Amygdala (tissue), 56 donors: ENCODE measurements around the gene STXBP6.

Experiments used
- DNase-seq, 56 donors: peaks; one replicate each; lab custom pipeline; 2025; lab: John Stamatoyannopoulos, UW

The STXBP6 gene

DNA sequence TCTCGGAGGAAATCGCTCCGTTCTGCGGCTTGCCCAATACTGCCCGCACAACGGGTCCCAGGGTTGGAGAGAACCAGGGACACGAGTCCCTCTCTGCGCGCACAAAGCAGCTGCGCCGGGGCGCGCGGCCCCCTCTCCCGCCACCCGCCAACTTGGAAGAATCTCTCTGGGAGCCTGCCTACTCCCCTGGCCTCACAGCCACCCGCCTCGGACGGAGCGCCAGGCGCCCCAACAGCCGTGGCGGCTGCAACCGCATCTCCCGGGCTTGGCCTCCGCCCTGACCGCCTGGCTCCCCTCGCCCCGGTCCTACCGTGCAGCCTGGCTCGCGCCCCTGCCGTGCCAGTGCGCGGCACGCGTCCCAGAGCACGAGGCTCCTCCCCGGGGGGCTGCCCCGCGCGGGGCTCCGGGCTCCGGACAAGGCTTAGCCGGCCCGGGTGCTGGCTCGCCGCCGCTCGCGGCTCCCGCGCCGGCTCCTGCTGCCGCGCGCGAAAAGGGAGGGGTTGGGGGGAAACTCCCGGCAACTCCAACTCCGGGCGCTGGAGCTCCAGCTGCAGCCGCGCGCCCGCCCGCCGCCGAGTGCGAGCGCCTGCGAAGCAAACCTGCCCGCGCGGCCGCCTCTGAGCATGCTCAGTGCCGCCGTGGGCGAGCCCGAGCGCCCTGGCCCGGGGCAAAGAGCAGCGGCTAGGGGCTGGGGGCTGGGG, at the start of gene STXBP6:
Gene STXBP6 (minus strand): TSS at position 580 of the 701 bp plus-strand sequence. CDS start 75,329 bp downstream, outside the sequence.
- DNase-seq = peak in 53 of 56 donors; percentile 35 to 87 (median 74)

DNA sequence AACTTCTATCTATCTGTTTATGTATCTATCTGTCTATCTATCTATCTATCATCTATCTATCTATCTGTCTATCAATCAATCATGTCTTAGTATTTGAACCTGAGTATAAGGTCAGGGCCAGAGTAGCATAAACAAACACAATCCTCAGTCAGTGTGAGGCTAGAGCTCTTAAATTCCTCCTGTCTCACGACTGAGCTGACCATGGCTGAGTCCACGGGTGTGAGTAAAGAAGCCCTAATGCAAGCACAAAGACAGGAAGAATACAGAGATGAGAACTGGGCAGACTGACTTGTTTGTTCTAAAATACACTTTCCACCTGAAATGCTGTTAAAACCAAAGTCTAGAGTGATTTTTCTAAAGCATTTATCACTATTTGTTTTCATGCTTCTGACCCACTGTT, 47.2 kb upstream of the STXBP6 start:
- no peak for DNase-seq

- no peak for DNase-seq
Observed at GRCh38 chr14:25095736-25096437, 45.9 kb upstream of the STXBP6 start.

GRCh38 chr14:25094171-25094907, 44.4 kb upstream of the STXBP6 start:
- no peak for DNase-seq

DNA sequence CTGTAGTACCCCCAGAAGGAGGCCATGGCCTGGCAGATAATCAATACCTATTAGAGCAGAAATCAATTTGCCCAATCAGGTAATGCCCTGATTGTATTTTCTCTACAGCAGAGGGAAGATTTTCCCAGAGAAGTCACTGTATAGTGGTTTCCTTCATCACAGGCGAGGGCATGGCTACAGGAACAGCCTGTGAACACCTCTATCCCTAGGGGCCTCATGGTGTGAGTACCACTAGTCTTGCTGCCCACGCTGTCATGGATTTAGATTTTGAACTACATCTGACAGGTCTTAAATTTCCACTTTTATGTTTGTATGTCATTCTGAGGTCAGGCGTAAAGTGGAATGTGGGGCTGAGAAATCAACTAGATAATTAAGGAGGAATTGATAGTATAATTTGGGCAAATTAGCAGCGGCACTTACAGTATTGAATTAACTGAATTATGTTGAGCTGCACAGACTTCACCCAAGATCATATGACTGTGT, 42.4 kb upstream of the STXBP6 start:
- no peak for DNase-seq

DNA sequence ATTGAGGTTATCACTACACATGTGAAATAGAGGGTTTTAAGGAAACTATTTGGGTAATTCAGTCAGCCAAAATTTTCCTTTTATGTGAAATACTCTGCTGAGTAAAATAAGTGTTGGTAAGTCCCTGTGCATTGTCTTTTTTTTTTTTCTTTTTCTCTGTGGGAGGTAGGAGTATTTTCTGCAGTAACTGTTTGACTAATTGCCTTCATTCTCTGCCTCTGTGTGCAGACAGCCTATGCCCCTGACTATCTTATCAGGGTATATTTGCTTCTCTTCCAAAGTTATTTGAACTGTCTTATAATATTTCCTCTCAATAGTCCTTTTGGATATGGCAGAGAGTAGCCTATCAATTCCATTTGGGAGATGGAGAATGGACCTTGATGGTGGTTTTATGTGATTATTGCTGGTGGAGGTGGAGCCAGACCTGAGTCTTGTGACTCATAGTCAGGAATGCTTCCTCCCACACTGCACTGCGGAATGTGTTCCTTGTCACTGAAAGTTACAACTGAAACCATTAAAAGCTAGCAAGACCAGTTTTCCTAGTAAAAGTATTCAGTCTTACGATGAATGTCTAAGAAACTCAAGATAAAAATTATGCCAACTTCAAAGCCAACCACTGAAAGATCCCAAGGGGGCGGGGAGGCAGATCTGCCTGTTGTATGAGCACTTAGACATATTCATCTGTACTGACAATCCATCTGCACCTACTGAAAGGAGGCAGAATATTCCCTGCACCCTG, 40.9 kb upstream of the STXBP6 start:
- DNase-seq = no peak

DNA sequence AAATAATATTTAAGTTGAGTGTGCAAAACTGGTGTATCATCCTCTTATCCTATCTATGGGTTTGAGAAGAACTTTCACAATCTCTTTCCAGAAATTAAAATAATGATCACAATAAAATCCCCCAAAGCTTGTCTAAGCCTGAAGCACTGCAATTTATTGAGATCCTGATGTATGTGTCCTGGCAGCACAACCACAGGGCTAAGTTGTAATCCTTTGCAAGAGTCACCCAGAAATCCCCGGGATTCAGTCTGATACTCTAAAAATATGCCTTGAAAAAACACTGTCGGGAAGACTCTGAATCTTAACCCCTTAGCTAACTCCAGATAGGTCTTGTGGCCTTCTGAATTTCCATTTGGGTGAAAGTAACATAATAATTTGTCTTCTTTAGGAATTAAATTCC, 40.3 kb upstream of the STXBP6 start:
- no peak for DNase-seq

GRCh38 chr14:25089496-25089895, 39.5 kb upstream of the STXBP6 start:
- no peak for DNase-seq

GRCh38 chr14:25086821-25087396, 37.0 kb upstream of the STXBP6 start:
- DNase-seq = no peak

- DNase-seq = no peak
Observed at GRCh38 chr14:25086081-25086480, 36.1 kb upstream of the STXBP6 start.

GRCh38 chr14:25080682-25081081, 30.7 kb upstream of the STXBP6 start:
- no peak for DNase-seq

GRCh38 chr14:25079311-25079710, 29.4 kb upstream of the STXBP6 start:
- no peak for DNase-seq

GRCh38 chr14:25074099-25074685, 24.2 kb upstream of the STXBP6 start:
- DNase-seq = no peak

DNA sequence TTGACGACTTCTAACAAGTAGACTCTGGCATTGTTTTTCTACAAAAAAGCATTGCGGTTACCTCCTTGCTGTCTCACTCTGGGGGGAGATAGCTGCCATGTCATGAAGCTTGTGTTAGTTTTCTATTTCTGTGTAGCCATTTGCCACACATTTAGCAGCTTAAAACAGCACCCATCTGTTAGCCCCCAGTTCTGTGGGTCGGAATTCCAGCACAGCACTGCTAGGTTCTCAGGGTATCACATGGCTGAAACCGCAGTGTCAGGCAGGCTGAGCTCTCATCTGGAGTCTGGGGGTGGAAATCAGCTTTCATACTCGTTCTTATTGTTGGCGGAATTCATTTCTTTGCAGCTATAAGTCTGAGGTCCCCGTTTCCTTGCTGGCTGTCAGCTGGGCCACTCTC, 19.9 kb upstream of the STXBP6 start:
- DNase-seq = peak in 1 of 56 donors; percentile 9

DNA sequence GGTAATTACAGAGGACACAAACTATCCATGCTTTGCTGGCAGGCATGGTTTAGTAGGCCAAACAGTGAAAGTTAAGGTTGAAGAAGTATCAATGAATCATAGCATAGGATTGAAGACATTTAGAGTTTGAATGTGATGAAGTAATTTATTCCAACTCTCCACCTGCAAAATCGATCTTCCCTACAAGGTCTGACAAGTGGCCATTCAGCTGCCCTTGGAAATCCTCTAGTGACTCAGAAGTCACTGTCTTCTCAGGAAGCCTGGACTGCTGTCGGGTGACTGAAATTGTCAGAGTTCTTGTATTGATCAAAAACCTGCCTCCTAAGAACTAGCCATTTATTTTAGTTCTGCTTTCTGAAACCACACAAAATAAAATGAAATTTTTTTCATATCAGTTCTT, 17.7 kb upstream of the STXBP6 start:
- no peak for DNase-seq

DNA sequence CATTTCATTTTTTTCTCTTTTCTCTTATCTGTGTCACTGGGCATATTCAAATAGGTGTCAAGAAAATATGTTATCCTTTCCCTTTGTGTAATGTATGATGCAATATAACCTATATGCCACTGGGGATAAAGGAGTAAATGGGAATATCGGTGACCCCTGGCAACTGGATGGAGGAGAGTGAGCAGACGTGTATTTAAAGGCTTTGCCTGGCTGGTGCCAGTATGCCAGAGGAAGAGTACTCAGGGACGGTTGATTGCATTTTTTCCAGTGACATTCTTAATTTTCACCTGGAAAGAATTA, 12.0 kb upstream of the STXBP6 start:
- no peak for DNase-seq

- DNase-seq = peak in 8 of 56 donors; percentile 5 to 32 (median 15)
Observed at GRCh38 chr14:25056688-25057078, 6.7 kb upstream of the STXBP6 start.

GRCh38 chr14:25055992-25056687, 6.2 kb upstream of the STXBP6 start:
- no peak for DNase-seq

DNA sequence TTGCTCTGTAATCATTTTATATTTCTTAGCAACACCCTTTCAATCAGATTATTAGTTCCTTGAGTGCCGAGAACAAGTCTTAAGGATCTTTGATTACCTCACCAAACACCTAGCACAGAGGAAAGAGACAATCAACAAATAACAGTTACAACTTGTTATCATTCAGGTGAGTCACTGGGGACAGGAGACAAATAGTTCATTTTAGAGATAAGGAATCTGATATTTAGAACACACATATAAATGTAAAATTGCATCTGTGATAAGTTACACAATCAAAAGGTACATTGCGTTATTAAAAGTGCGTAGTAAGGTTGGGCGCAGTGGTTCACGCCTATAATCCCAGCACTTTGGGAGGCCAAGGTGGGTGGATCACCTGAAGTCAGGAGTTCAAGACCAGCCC, 5.1 kb upstream of the STXBP6 start:
- no peak for DNase-seq
